NCI-H187 treated with DMSO at 0.1 percent for 48 hours (cell line): ENCODE measurements around the gene MRPL57.
"Not testable (repeated sequence)": the region's sequence is repeated elsewhere in the genome, so short reads cannot be mapped to it uniquely, and the experiment has no call there.

Experiments used
- DNase-seq: peaks from one replicate; lab custom pipeline; 2025; lab: John Stamatoyannopoulos, UW

The MRPL57 gene

GRCh38 chr13:21197606-21198225 is 21.3 kb downstream of the MRPL57 start:
- DNase-seq: not testable (repeated sequence)

- peak; percentile 63 for DNase-seq
Observed at GRCh38 chr13:21198391-21198790, 21.9 kb downstream of the MRPL57 start.

GRCh38 chr13:21201456-21202190 is 25.2 kb downstream of the MRPL57 start:
- not testable (repeated sequence) for DNase-seq

DNA sequence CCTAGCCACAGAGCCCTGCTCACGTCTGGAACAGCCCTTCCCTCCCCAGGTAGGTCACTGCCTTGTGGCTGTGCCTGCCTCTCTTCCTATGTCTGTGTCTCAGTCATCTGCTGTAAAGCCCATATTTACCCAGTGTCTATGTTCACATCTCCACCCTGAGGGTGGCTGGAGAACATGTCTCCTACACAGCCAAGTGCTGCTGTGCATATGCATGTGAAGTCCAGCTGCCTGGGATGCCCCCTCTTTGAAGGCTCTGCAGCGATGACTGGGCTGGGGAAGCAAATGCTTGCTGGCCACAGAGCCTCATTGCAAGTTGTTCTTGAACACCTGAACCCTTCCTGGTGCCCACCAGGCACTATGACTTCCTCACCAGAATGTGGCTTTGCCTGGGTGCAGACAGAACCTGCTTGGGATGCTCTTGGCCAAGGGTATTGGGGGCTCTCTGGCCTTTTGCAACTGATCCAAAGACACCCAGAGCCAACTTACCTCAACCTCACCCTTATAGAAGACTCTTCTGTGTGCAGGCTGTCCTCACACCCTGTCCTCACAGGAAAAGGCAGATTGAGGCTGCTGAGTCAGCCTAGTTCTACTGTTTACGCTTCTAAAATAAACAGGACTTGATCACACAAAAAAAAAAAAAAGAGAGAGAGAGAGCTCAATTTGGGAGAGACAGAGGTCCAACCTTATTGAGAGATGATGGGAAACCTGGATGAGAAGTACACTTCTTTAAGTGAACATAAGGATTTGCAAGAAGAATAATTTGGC is 26.5 kb downstream of the MRPL57 start:
- no peak for DNase-seq

- DNase-seq: no peak
Observed at GRCh38 chr13:21208652-21209154, 32.2 kb downstream of the MRPL57 start.

- DNase-seq: no peak
Observed at GRCh38 chr13:21212138-21212775, 35.8 kb downstream of the MRPL57 start.

GRCh38 chr13:21215419-21215818 is 39.0 kb downstream of the MRPL57 start:
- DNase-seq: not testable (repeated sequence)

- DNase-seq: no peak
Observed at GRCh38 chr13:21216332-21216731, 39.9 kb downstream of the MRPL57 start.

DNA sequence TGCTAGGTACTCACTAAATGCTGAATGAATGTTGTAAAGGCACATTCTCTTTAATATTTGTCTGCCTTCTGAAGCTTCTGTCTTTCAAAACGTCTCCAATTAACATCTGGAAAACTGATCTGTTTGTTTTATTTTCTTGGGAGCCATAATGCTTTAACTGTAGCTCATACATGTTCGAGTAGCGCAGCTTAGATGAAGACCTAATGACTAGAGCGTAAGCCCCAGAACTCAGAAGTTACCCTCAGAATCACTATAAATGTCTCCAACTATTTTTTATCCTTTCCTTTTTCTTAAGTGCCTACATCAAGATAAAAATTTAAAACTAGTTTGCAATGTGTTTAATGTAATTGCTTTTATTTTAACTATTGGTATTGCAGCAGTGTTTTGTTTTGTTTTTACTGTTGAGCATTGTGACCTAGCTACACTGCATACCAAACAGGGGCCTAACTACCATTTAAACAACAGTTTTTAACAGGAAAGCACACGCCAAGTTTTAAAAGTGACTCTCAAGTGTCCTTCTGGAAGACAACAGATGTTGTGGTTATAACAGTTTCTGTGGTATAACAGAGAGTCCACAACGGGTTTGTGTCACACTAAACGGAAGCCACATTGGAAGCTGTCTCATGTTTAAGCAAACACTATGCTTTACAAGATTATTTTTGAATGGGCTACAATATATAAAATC is 42.0 kb downstream of the MRPL57 start:
- DNase-seq: no peak

- no peak for DNase-seq
Observed at GRCh38 chr13:21219036-21219381, 42.6 kb downstream of the MRPL57 start.

DNA sequence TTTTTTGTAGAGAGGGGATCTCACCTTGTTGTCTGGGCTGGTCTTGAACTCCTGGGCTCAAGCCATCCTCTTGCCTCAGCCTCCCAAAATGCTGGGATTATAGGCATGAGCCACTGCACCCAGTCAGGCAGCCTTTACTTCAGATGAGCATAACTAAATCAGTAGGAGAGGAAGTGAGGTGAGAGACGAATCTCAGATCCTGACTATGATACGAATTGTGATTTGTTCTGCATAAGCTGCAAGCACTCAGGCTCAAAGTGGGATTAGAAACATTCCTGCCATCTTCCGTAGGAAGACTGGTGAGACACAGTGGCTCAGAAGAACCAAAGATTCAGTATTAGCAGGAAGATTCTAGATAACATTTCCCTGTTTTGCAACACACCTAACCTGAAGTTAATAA is 43.3 kb downstream of the MRPL57 start:
- DNase-seq: not testable (repeated sequence)

GRCh38 chr13:21221268-21221667 is 44.8 kb downstream of the MRPL57 start:
- DNase-seq: no peak

DNA sequence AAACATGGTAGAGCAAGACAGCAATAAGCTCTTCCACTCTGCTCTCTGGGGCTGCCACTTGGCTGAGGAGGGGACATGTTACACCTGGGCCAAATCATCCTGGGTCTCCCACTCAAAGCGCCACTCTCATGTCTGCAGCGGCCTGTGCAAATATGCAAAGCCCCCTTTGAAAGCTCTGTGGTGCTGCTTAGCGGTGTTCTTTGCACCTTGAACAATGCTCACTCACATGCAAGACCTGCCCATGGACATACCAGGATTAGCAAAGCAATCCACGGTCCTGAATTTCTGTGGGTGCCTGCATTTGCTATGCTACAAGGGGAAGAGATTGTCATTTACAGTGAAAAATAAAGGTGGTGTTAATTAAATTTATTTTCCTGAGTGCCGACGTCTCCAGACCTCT is 48.6 kb downstream of the MRPL57 start:
- DNase-seq: no peak

DNA sequence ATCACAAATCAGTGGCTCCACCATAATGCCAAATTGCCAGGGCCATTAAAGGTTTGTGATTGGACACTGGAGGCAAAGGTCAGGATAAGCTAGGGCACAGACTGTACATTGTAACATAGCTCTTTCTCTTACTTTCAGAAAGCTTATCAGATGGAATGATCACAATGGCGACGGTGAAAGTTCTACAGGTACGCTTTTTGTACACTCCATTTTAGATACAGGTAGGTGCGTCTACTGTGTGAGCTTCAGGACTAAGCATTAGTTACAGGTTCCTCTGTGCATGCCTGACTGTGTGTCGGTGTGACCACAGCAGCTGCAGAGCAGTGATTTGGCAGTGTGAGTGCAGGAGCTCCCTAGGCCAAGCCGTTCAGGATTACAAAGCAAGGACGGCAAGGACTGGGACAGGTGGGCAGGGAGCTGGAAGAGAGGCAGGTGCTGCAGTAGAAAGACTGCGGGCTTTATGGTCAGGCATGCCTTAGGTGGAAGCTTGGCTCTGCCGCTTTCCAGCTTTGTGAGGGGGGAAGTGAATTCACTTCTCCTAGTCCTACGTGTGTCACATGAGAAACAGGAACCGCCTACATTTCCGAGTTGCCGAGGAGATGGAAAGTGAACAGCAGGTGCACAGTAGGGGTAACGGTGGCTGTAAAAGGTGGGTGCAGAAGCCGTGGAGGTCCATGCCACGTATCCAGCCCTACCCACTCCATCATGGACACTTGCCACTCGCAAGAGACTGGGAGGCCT is 49.6 kb downstream of the MRPL57 start:
- no peak for DNase-seq

DNA sequence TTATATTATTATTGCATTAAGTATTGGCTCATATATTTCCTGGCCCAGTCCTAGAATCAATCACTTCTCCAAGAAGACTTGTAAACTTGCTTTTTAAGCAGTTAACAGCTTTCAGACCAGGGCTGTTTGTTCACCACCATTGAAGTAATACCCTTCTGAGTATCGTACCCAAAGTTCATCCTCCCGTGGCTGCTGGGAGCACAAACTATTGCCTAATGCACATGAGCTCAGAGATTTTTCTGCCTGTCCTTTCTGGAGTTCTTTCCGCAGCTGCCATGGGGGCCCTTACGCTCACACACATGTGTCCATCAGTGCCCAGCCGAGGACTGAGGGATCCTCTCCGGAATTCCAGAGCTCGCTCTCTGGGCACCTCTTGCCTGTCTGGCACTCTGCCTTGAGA is 51.5 kb downstream of the MRPL57 start:
- no peak for DNase-seq
